Measurements from ENCODE around the gene CCDC150. TPM values are rescaled to one million over a fixed set of nuclear protein-coding genes. Genes with fewer than 3 reads are reported as not detected.

CCDC150 gene
- total RNA-seq, 1 experiment from 2014 or later, result 38.0 TPM

GRCh38 chr2:196670342-196670741 is 30.8 kb downstream of the CCDC150 start:
- TF ChIP-seq CTCF (conservative IDR thresholded peaks at IDR 0.05; ENCODE audit: low read depth, low read length) (no peak), EZH2 (IDR thresholded peaks at IDR 0.05; ENCODE audit: borderline replicate concordance, low read depth, low read length, poor library complexity, severe bottlenecking) (no peak)
- CTCF ChIA-PET, result no interaction called here
- BruUV-seq (replicated peaks), result no TSS peak
- no peak for DNase-seq (ENCODE audit: low spot score)
- Histone ChIP-seq H3K9me3 (ENCODE audit: low read depth, low read length, poor library complexity, severe bottlenecking) (no peaks in the 10 kb centered on the region), H3K27me3 (replicated peaks; ENCODE audit: insufficient read depth, low read depth, low read length, poor library complexity) (no peaks in the 10 kb centered on the region), H3K27ac (ENCODE audit: low read depth, low read length, poor library complexity, severe bottlenecking) (no peak overlapping the region), H3K4me3 (ENCODE audit: low read depth, low read length, poor library complexity, severe bottlenecking) (no peak overlapping the region), H3K36me3 (ENCODE audit: insufficient read depth, low read length, poor library complexity, severe bottlenecking) (no peaks in the 10 kb centered on the region), H3K4me1 (ENCODE audit: insufficient read depth, low read length, poor library complexity, severe bottlenecking) (no peaks in the 10 kb centered on the region)
- POLR2A ChIA-PET (ENCODE audit: low non-redundant PET), result no interaction called here
- intact Hi-C loops (cut with micrococcal nuclease; ENCODE audit: unreplicated experiment), result no loop called here

GRCh38 chr2:196675963-196676362 is 36.4 kb downstream of the CCDC150 start:
- Histone ChIP-seq H3K27me3 (replicated peaks; ENCODE audit: insufficient read depth, low read depth, low read length, poor library complexity) (no peaks in the 10 kb centered on the region), H3K4me1 (ENCODE audit: insufficient read depth, low read length, poor library complexity, severe bottlenecking) (no peaks in the 10 kb centered on the region), H3K27ac (ENCODE audit: low read depth, low read length, poor library complexity, severe bottlenecking) (no peak overlapping the region), H3K4me3 (ENCODE audit: low read depth, low read length, poor library complexity, severe bottlenecking) (no peak overlapping the region), H3K36me3 (ENCODE audit: insufficient read depth, low read length, poor library complexity, severe bottlenecking) (no peaks in the 10 kb centered on the region), H3K9me3 (ENCODE audit: low read depth, low read length, poor library complexity, severe bottlenecking) (no peaks in the 10 kb centered on the region)
- no TSS peak for BruUV-seq (replicated peaks)
- TF ChIP-seq EZH2 (IDR thresholded peaks at IDR 0.05; ENCODE audit: borderline replicate concordance, low read depth, low read length, poor library complexity, severe bottlenecking), result no peak
- POLR2A ChIA-PET (ENCODE audit: low non-redundant PET), result no interaction called here
- CTCF ChIA-PET, result no interaction called here
- intact Hi-C loops (cut with micrococcal nuclease; ENCODE audit: unreplicated experiment), result no loop called here
- no peak for DNase-seq (ENCODE audit: low spot score)

GRCh38 chr2:196677404-196677803 is 37.9 kb downstream of the CCDC150 start:
- ChIA-PET POLR2A (ENCODE audit: low non-redundant PET) (no interaction called here), CTCF (no interaction called here)
- TF ChIP-seq CTCF (conservative IDR thresholded peaks at IDR 0.05; ENCODE audit: low read depth, low read length) (no peak), EZH2 (IDR thresholded peaks at IDR 0.05; ENCODE audit: borderline replicate concordance, low read depth, low read length, poor library complexity, severe bottlenecking) (no peak)
- no peak for DNase-seq (ENCODE audit: low spot score)
- Histone ChIP-seq H3K9me3 (ENCODE audit: low read depth, low read length, poor library complexity, severe bottlenecking) (no peaks in the 10 kb centered on the region), H3K36me3 (ENCODE audit: insufficient read depth, low read length, poor library complexity, severe bottlenecking) (peaks cover 3% of the 10 kb centered on the region), H3K27ac (ENCODE audit: low read depth, low read length, poor library complexity, severe bottlenecking) (no peak overlapping the region), H3K4me3 (ENCODE audit: low read depth, low read length, poor library complexity, severe bottlenecking) (no peak overlapping the region), H3K4me1 (ENCODE audit: insufficient read depth, low read length, poor library complexity, severe bottlenecking) (no peaks in the 10 kb centered on the region), H3K27me3 (replicated peaks; ENCODE audit: insufficient read depth, low read depth, low read length, poor library complexity) (no peaks in the 10 kb centered on the region)
- intact Hi-C loops (cut with micrococcal nuclease; ENCODE audit: unreplicated experiment), result no loop called here
- no TSS peak for BruUV-seq (replicated peaks)

- DNase-seq (ENCODE audit: low spot score), result no peak
- no peaks in the 10 kb centered on the region for H3K4me1 ChIP-seq (ENCODE audit: insufficient read depth, low read length, poor library complexity, severe bottlenecking)
- no peak overlapping the region for H3K27ac ChIP-seq (ENCODE audit: low read depth, low read length, poor library complexity, severe bottlenecking)
- H3K27me3 ChIP-seq (replicated peaks; ENCODE audit: insufficient read depth, low read depth, low read length, poor library complexity), result no peaks in the 10 kb centered on the region
- POLR2A ChIA-PET (ENCODE audit: low non-redundant PET), result no interaction called here
- no peak overlapping the region for H3K4me3 ChIP-seq (ENCODE audit: low read depth, low read length, poor library complexity, severe bottlenecking)
- CTCF ChIA-PET, result no interaction called here
- peaks cover 5% of the 10 kb centered on the region for H3K36me3 ChIP-seq (ENCODE audit: insufficient read depth, low read length, poor library complexity, severe bottlenecking)
- intact Hi-C loops (cut with micrococcal nuclease; ENCODE audit: unreplicated experiment), result no loop called here
- TF ChIP-seq CTCF (conservative IDR thresholded peaks at IDR 0.05; ENCODE audit: low read depth, low read length), result no peak
- no peak for TF ChIP-seq EZH2 (IDR thresholded peaks at IDR 0.05; ENCODE audit: borderline replicate concordance, low read depth, low read length, poor library complexity, severe bottlenecking)
- no peaks in the 10 kb centered on the region for H3K9me3 ChIP-seq (ENCODE audit: low read depth, low read length, poor library complexity, severe bottlenecking)
- no TSS peak for BruUV-seq (replicated peaks)
Observed at GRCh38 chr2:196679368-196679767, 39.9 kb downstream of the CCDC150 start.
